Epithelial cell of esophagus (primary cell): ENCODE results near the gene MYPN.

Experiments used
- DNase-seq: peaks from one replicate; pipeline ENCODE4 v3.0.0; 2010; ENCODE audit warnings: low read depth
- H3K4me3 ChIP-seq: 2 replicates; pipeline ENCODE4 v1.5.1; 2011; ENCODE audit warnings: mild to moderate bottlenecking, low read length, control low read depth
- CTCF ChIP-seq: IDR thresholded peaks from 2 replicates; pipeline ENCODE4 v1.5.1; 2011; ENCODE audit warnings: low read depth, mild to moderate bottlenecking, low read length, control low read depth, inconsistent platforms; ENCODE audit not compliant: insufficient read depth; ENCODE audit errors: missing control alignments

Gene MYPN

DNA sequence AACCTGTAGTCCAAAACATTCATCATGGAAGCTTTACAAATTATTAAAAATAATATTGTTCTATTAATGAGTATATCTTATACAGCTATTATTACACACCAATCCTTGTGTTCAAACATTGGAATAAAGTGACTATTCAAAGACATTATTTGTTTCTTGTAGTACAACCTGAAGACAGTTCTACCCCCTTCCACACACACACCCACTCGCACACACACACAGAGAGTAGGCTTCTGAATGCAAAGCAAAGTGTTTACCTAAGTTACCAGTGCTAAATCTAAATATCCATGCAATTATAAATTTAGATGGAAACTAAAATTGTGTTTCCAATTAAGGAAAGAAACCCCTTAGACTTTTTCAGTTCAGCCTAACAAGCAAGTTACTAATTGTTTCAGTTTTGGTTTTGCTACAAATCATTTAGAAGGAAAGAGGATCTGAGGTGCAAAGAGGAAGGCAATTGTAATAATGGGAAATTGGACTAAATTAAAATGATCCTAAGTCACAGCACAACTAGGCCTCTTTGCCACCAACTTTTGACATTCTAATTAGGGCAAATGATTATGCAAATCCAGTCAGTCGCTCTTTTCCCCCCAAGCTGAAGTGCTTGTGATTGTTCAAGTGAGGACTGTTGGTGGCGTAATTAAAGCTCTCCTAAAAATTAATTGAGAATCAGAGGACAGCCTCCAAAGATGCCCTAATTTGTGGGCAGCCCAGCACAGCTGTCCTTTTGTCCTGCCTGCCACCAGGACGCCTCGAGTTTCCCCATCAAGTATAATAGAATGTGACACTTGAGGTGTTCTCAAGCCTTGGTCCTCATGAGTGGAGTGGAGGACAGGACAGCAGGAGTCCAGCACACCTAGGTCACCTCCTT lies 142.6 kb downstream of the MYPN start:
- no peak for DNase-seq
- H3K4me3 ChIP-seq = no peak overlapping the region
- no peak for TF ChIP-seq CTCF

DNA sequence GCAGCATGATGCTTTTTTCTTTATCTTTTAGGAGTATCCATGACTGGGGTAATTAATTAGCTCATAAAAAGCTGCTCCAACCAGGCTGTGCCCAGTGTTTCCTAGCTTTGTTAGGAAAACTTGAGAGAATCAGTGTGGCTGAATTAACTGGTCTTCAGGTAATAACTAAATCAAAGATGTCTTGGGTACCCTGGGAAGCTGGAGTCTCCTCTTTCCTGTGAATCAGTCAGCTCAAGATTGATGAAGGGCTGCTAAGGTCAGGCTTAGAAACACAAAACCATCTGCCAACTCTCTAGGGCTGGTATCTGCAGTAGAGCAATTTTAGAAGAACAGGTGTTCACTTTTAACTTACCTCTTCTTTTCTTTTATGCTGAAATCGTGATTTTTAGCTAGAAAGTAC lies 144.1 kb downstream of the MYPN start:
- no peak overlapping the region for H3K4me3 ChIP-seq
- no peak for DNase-seq
- TF ChIP-seq CTCF = no peak

GRCh38 chr10:68261132-68261856 lies 152.0 kb downstream of the MYPN start:
- H3K4me3 ChIP-seq = no peak overlapping the region
- no peak for TF ChIP-seq CTCF
- DNase-seq = no peak
